PC-3 (cell line): ENCODE results near the gene WDR1. TPM values are rescaled to one million over a fixed set of nuclear protein-coding genes. Genes with fewer than 3 reads are reported as not detected.

Experiments
- ATAC-seq: fragments of 200-7000 bp; cut with Tn5 transposase; 2 replicates; pipeline ENCODE4 v1.9.1; 2020; ENCODE audit warnings: mild to moderate bottlenecking, moderate library complexity
- BruUV-seq: library from RNA; stranded (reverse); fragments of 400-500 nt; replicated peaks from 2 replicates; lab custom pipeline; 2021; lab: Mats Ljungman, UMichigan
- CTCF ChIA-PET: fragments of 300-600 bp; sonication (Branson Sonifier 250); formaldehyde crosslinking; loops from one replicate; lab custom pipeline; 2022; ENCODE audit warnings: antibody characterized with exemption; lab: Charles Lee
- POLR2A ChIA-PET: fragments of 300-600 bp; sonication (Branson Sonifier 250); formaldehyde crosslinking; loops from one replicate; lab custom pipeline; 2022; ENCODE audit warnings: antibody characterized with exemption; ENCODE audit not compliant: unreplicated experiment; lab: Charles Lee
- DNase-seq: peaks from one replicate; pipeline ENCODE4 v3.0.0-alpha.2; 2015
- H2AFZ ChIP-seq: fragments of 300-600 bp; sonication (generic); 2 replicates; pipeline ENCODE4 v1.6.0; 2016; ENCODE audit warnings: antibody characterized with exemption, low read length
- H3F3A ChIP-seq: fragments of 300-600 bp; sonication (generic); one replicate; pipeline ENCODE4 v1.6.0; 2017; ENCODE audit warnings: antibody characterized with exemption, low read length, control low read depth, mild to moderate bottlenecking; ENCODE audit not compliant: unreplicated experiment
- H3K27ac ChIP-seq: fragments of 300-600 bp; sonication (generic); 2 replicates; pipeline ENCODE4 v1.5.1; 2016; ENCODE audit warnings: mild to moderate bottlenecking, low read length
- H3K27me3 ChIP-seq: fragments of 300-600 bp; sonication (generic); 2 replicates; pipeline ENCODE4 v1.6.1; 2016; ENCODE audit warnings: low read length, mixed read lengths
- H3K36me3 ChIP-seq: fragments of 300-600 bp; sonication (generic); 2 replicates; pipeline ENCODE4 v1.6.1; 2016; ENCODE audit warnings: low read depth, mixed run types, low read length, mixed read lengths
- H3K4me1 ChIP-seq: fragments of 300-600 bp; sonication (generic); 2 replicates; pipeline ENCODE4 v1.5.1; 2016; ENCODE audit warnings: low read length; ENCODE audit not compliant: insufficient read depth
- H3K4me2 ChIP-seq: fragments of 300-600 bp; sonication (generic); 2 replicates; pipeline ENCODE4 v1.6.0; 2016; ENCODE audit warnings: low read length
- H3K4me3 ChIP-seq: fragments of 300-600 bp; sonication (generic); 2 replicates; pipeline ENCODE4 v1.5.1; 2016; ENCODE audit warnings: mild to moderate bottlenecking, low read length, mixed read lengths
- H3K79me2 ChIP-seq: fragments of 300-600 bp; sonication (generic); 2 replicates; pipeline ENCODE4 v1.6.1; 2017; ENCODE audit warnings: low read length, mixed read lengths
- H3K9ac ChIP-seq: fragments of 300-600 bp; sonication (generic); 2 replicates; pipeline ENCODE4 v1.6.0; 2016; ENCODE audit warnings: mild to moderate bottlenecking, low read length
- H3K9me2 ChIP-seq: fragments of 300-600 bp; sonication (generic); replicated peaks from 2 replicates; pipeline ENCODE4 v1.6.1; 2016; ENCODE audit warnings: mixed run types, low read length, mixed read lengths
- H3K9me3 ChIP-seq: fragments of 300-600 bp; sonication (generic); 2 replicates; pipeline ENCODE4 v1.6.1; 2016; ENCODE audit warnings: low read length, mixed read lengths
- H4K20me1 ChIP-seq: fragments of 300-600 bp; sonication (generic); 2 replicates; pipeline ENCODE4 v1.6.1; 2016; ENCODE audit warnings: low read length, mixed read lengths
- CTCF ChIP-seq: fragments of 300-600 bp; sonication (generic); conservative IDR thresholded peaks from 2 replicates; pipeline ENCODE4 v1.5.1; 2017; ENCODE audit warnings: antibody characterized with exemption, low read depth, mild to moderate bottlenecking, low read length
- EZH2 ChIP-seq: fragments of 300-600 bp; sonication (generic); IDR thresholded peaks from one replicate; pipeline ENCODE4 v1.6.1; 2017; ENCODE audit warnings: antibody characterized with exemption, mild to moderate bottlenecking, low read length; ENCODE audit not compliant: unreplicated experiment
- EZH2phosphoT487 ChIP-seq: fragments of 300-600 bp; sonication (generic); IDR thresholded peaks from 2 replicates; pipeline ENCODE4 v1.6.1; 2018; ENCODE audit warnings: mild to moderate bottlenecking, antibody characterized with exemption, low read length, borderline replicate concordance
- intact Hi-C: fragments of 100-400 bp; cut with micrococcal nuclease; formaldehyde crosslinking; loops from 2 replicates; pipeline ENCODE4 v1.9.0; 2023
- total RNA-seq: library from RNA; depleted of rRNA; stranded (reverse); fragments of >200 nt; gene quantifications from 2 replicates; pipeline ENCODE4 v1.2.3, GENCODE V29; 2014

Gene WDR1
- total RNA-seq, 1 experiment from 2014 or later, result 150 TPM

- DNase-seq (no peak), ATAC-seq (no peak)
- intact Hi-C loops, result no loop called here
- Histone ChIP-seq H3K4me1 (no peaks in the 10 kb centered on the region), H3K27ac (no peak overlapping the region), H4K20me1 (no peaks in the 10 kb centered on the region), H3K27me3 (no peaks in the 10 kb centered on the region), H3K79me2 (peaks cover 9% of the 10 kb centered on the region), H3K36me3 (peaks cover 21% of the 10 kb centered on the region; the same call in 1 of the 2 replicates), H3K4me3 (no peak overlapping the region), H3K9ac (no peak overlapping the region), H3K4me2 (no peak overlapping the region), H3K9me3 (no peaks in the 10 kb centered on the region), H2AFZ (no peak overlapping the region), H3K9me2 (no peaks in the 10 kb centered on the region), H3F3A (no peaks in the 10 kb centered on the region)
- POLR2A ChIA-PET, result no interaction called here
- BruUV-seq, result no TSS peak
- CTCF ChIA-PET, result no interaction called here
- no peak for TF ChIP-seq CTCF
- no peak for TF ChIP-seq EZH2
- no peak for TF ChIP-seq EZH2phosphoT487
These were observed 29.3 kb downstream of the WDR1 start for GRCh38 chr4:10087152-10087791.

- peaks cover 19% of the 10 kb centered on the region; the same call in 1 of the 2 replicates for H3K36me3 ChIP-seq
These were observed 30.0 kb downstream of the WDR1 start for GRCh38 chr4:10086506-10087120.

More at GRCh38 chr4:10086506-10087120, 30.0 kb downstream of the WDR1 start:
- H2AFZ ChIP-seq, result no peak overlapping the region
- CTCF ChIA-PET, result no interaction called here
- H3K9ac ChIP-seq, result no peak overlapping the region
- no peaks in the 10 kb centered on the region for H3K4me1 ChIP-seq
- ATAC-seq (no peak), DNase-seq (no peak)
- H3F3A ChIP-seq, result no peaks in the 10 kb centered on the region
- H3K4me2 ChIP-seq, result no peak overlapping the region
- POLR2A ChIA-PET, result no interaction called here
- H3K27me3 ChIP-seq, result no peaks in the 10 kb centered on the region
- intact Hi-C loops, result no loop called here
- no peak overlapping the region for H3K4me3 ChIP-seq
- BruUV-seq, result no TSS peak
- no peak overlapping the region for H3K27ac ChIP-seq
- H3K79me2 ChIP-seq, result peaks cover 7% of the 10 kb centered on the region; the same call in 1 of the 2 replicates
- H3K9me2 ChIP-seq, result no peaks in the 10 kb centered on the region
- no peaks in the 10 kb centered on the region for H4K20me1 ChIP-seq
- no peaks in the 10 kb centered on the region for H3K9me3 ChIP-seq
- TF ChIP-seq CTCF (no peak), EZH2phosphoT487 (no peak), EZH2 (no peak)
